ENCODE data around the gene RSPH3. TPM values are rescaled to one million over a fixed set of nuclear protein-coding genes. Genes with fewer than 3 reads are reported as not detected.
A peak's percentile ranks its signal among the peaks of the same experiment; 100 is the strongest.

The RSPH3 gene
- total and polyA plus RNA-seq, 2 of the 13 experiments (the other 11 are each of a cell fraction or from before 2014, with no cell fraction given): 1.3 to 3.5 TPM

DNA sequence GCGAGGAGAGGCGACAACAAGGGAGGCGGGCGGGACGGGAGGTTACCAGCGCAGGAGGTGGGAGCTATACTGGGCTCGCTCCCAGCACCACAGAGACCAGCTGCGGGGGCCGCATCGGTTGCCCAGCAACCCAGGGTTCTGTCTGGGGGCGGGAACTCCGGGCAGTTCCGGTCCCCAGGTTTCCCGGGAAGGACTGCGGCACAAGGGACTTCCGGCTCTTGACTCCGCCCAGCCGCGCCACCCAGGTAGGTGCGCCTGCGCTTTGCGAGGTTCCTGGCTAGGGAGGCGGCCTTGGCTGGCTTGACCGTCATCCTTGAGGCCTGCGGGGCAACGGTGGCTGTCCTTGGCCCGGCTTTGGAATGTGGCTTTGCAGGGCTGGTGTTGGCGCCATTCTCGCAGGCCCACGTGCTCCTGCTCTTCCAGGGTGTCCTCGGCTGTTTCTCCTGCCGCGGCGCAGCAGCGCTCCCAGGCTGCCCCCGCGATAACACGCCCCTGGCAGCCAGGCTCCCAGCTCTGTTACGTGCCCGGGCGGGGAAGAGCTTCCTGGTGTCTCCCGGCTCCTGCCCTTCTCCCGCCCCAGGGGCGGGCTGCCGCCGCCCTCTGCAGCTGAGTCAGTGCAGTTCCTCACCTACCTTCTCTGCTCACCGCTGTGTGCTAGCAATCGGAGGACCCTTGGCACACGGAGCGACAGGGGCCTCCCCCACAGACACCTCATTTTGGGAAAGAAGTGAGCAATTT is at the start of gene RSPH3 (continued):
- peak; percentile 98 for TF ChIP-seq ZNF552 (CRISPR knock-in tag; IDR thresholded peaks at IDR 0.05; ENCODE audit: borderline replicate concordance)
- TF ChIP-seq CREM (IDR thresholded peaks at IDR 0.05): peak; percentile 40; the same call in 1 of the 2 replicates
- no peak for TF ChIP-seq CREM (CRISPR knock-in tag; IDR thresholded peaks at IDR 0.05)
- TF ChIP-seq SAP130 (CRISPR knock-in tag; IDR thresholded peaks at IDR 0.05; ENCODE audit: low read depth): peak; percentile 95
- no peak for TF ChIP-seq NFE2L2 (IDR thresholded peaks at IDR 0.05; ENCODE audit: low read length)
- TF ChIP-seq, protein P1, sequence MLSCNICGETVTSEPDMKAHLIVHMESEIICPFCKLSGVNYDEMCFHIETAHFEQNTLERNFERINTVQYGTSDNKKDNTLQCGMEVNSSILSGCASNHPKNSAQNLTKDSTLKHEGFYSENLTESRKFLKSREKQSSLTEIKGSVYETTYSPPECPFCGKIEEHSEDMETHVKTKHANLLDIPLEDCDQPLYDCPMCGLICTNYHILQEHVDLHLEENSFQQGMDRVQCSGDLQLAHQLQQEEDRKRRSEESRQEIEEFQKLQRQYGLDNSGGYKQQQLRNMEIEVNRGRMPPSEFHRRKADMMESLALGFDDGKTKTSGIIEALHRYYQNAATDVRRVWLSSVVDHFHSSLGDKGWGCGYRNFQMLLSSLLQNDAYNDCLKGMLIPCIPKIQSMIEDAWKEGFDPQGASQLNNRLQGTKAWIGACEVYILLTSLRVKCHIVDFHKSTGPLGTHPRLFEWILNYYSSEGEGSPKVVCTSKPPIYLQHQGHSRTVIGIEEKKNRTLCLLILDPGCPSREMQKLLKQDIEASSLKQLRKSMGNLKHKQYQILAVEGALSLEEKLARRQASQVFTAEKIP (CRISPR knock-in tag; IDR thresholded peaks at IDR 0.05; ENCODE audit: borderline replicate concordance): no peak
- TF ChIP-seq MEIS1 (CRISPR knock-in tag; IDR thresholded peaks at IDR 0.05; ENCODE audit: borderline replicate concordance): peak; percentile 91; the same call in 1 of the 2 replicates
- TF ChIP-seq, protein P2, sequence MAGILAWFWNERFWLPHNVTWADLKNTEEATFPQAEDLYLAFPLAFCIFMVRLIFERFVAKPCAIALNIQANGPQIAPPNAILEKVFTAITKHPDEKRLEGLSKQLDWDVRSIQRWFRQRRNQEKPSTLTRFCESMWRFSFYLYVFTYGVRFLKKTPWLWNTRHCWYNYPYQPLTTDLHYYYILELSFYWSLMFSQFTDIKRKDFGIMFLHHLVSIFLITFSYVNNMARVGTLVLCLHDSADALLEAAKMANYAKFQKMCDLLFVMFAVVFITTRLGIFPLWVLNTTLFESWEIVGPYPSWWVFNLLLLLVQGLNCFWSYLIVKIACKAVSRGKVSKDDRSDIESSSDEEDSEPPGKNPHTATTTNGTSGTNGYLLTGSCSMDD (CRISPR knock-in tag; IDR thresholded peaks at IDR 0.05): peak; percentile 89; the same call in 1 of the 2 replicates
- TF ChIP-seq SP5 (CRISPR knock-in tag; IDR thresholded peaks at IDR 0.05; ENCODE audit: borderline replicate concordance, low read depth): peak; percentile 76
- TF ChIP-seq ZMAT3 (CRISPR knock-in tag; conservative IDR thresholded peaks at IDR 0.05): peak; percentile 94
- no peak for TF ChIP-seq ZNF432 (CRISPR knock-in tag; IDR thresholded peaks at IDR 0.05; ENCODE audit: borderline replicate concordance)
- TF ChIP-seq ZNF17 (CRISPR knock-in tag; IDR thresholded peaks at IDR 0.05): no peak
- TF ChIP-seq ZNF788 (CRISPR knock-in tag; IDR thresholded peaks at IDR 0.05; ENCODE audit: borderline replicate concordance): peak; percentile 100
- TF ChIP-seq KAT7 (CRISPR knock-in tag; IDR thresholded peaks at IDR 0.05; ENCODE audit: borderline replicate concordance): peak; percentile 96; the same call in 1 of the 2 replicates
- TF ChIP-seq, protein P3, sequence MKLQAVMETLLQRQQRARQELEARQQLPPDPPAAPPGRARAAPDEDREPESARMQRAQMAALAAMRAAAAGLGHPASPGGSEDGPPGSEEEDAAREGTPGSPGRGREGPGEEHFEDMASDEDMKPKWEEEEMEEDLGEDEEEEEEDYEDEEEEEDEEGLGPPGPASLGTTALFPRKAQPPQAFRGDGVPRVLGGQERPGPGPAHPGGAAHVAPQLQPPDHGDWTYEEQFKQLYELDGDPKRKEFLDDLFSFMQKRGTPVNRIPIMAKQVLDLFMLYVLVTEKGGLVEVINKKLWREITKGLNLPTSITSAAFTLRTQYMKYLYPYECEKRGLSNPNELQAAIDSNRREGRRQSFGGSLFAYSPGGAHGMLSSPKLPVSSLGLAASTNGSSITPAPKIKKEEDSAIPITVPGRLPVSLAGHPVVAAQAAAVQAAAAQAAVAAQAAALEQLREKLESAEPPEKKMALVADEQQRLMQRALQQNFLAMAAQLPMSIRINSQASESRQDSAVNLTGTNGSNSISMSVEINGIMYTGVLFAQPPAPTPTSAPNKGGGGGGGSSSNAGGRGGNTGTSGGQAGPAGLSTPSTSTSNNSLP (IDR thresholded peaks at IDR 0.05; ENCODE audit: low read depth, low read length): no peak
- TF ChIP-seq, protein P4, sequence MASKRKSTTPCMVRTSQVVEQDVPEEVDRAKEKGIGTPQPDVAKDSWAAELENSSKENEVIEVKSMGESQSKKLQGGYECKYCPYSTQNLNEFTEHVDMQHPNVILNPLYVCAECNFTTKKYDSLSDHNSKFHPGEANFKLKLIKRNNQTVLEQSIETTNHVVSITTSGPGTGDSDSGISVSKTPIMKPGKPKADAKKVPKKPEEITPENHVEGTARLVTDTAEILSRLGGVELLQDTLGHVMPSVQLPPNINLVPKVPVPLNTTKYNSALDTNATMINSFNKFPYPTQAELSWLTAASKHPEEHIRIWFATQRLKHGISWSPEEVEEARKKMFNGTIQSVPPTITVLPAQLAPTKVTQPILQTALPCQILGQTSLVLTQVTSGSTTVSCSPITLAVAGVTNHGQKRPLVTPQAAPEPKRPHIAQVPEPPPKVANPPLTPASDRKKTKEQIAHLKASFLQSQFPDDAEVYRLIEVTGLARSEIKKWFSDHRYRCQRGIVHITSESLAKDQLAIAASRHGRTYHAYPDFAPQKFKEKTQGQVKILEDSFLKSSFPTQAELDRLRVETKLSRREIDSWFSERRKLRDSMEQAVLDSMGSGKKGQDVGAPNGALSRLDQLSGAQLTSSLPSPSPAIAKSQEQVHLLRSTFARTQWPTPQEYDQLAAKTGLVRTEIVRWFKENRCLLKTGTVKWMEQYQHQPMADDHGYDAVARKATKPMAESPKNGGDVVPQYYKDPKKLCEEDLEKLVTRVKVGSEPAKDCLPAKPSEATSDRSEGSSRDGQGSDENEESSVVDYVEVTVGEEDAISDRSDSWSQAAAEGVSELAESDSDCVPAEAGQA (IDR thresholded peaks at IDR 0.05; ENCODE audit: low read depth): no peak
- TF ChIP-seq, protein P4 (CRISPR knock-in tag; IDR thresholded peaks at IDR 0.05; ENCODE audit: borderline replicate concordance): peak; percentile 94; the same call in 1 of the 2 replicates
- TF ChIP-seq ZNF230 (CRISPR knock-in tag; IDR thresholded peaks at IDR 0.05): peak; percentile 99
- no peak for TF ChIP-seq ZNF720 (CRISPR knock-in tag; IDR thresholded peaks at IDR 0.05)
- peak; percentile 88 for TF ChIP-seq ZNF644 (CRISPR knock-in tag; IDR thresholded peaks at IDR 0.05; ENCODE audit: low read depth)
- no peak for TF ChIP-seq ATAD3A (CRISPR knock-in tag; IDR thresholded peaks at IDR 0.05)
